ENCODE results near the gene ADGRD2.

ADGRD2 gene

GRCh38 chr9:124457079-124457886 is 7.0 kb downstream of the ADGRD2 start:
- no peak for DNase-seq (ENCODE audit: low spot score)

GRCh38 chr9:124457887-124458431 is 7.7 kb downstream of the ADGRD2 start:
- no peak for DNase-seq (ENCODE audit: low spot score)

GRCh38 chr9:124458441-124458840 is 8.2 kb downstream of the ADGRD2 start:
- DNase-seq (ENCODE audit: low spot score), result no peak

- DNase-seq (ENCODE audit: low spot score), result no peak
These were observed 12.5 kb downstream of the ADGRD2 start for GRCh38 chr9:124462739-124463138.

- no peak for DNase-seq (ENCODE audit: low spot score)
These were observed 15.5 kb downstream of the ADGRD2 start for GRCh38 chr9:124465736-124466135.

- DNase-seq (ENCODE audit: low spot score), result no peak
These were observed 17.3 kb downstream of the ADGRD2 start for GRCh38 chr9:124467410-124468060.

- DNase-seq (ENCODE audit: low spot score), result no peak
These were observed 17.9 kb downstream of the ADGRD2 start for GRCh38 chr9:124468061-124468740.

- DNase-seq (ENCODE audit: low spot score), result no peak
These were observed 19.0 kb downstream of the ADGRD2 start for GRCh38 chr9:124469011-124469832.

- DNase-seq (ENCODE audit: low spot score), result no peak
These were observed 20.1 kb downstream of the ADGRD2 start for GRCh38 chr9:124470306-124470705.

GRCh38 chr9:124470726-124471125 is 20.5 kb downstream of the ADGRD2 start:
- no peak for DNase-seq (ENCODE audit: low spot score)

GRCh38 chr9:124471761-124472160 is 21.5 kb downstream of the ADGRD2 start:
- no peak for DNase-seq (ENCODE audit: low spot score)

- DNase-seq (ENCODE audit: low spot score), result no peak
These were observed 22.5 kb downstream of the ADGRD2 start for GRCh38 chr9:124472770-124473169.

- DNase-seq (ENCODE audit: low spot score), result no peak
These were observed 23.1 kb downstream of the ADGRD2 start for GRCh38 chr9:124473310-124473709.

- no peak for DNase-seq (ENCODE audit: low spot score)
These were observed 23.9 kb downstream of the ADGRD2 start for GRCh38 chr9:124474151-124474550.

GRCh38 chr9:124475158-124475867 is 25.1 kb downstream of the ADGRD2 start:
- DNase-seq (ENCODE audit: low spot score), result no peak

GRCh38 chr9:124475868-124476690 is 25.8 kb downstream of the ADGRD2 start:
- DNase-seq (ENCODE audit: low spot score), result no peak

- no peak for DNase-seq (ENCODE audit: low spot score)
These were observed 27.0 kb downstream of the ADGRD2 start for GRCh38 chr9:124477211-124477647.

- no peak for DNase-seq (ENCODE audit: low spot score)
These were observed 27.5 kb downstream of the ADGRD2 start for GRCh38 chr9:124477648-124478285.

GRCh38 chr9:124478354-124478753 is 28.1 kb downstream of the ADGRD2 start:
- DNase-seq (ENCODE audit: low spot score), result no peak

GRCh38 chr9:124479371-124479770 is 29.1 kb downstream of the ADGRD2 start:
- no peak for DNase-seq (ENCODE audit: low spot score)

Data from AG08395 (cell line).